HepG2 (cell line): Measurements from ENCODE around the gene TRIM15. TPM values are rescaled to one million over a fixed set of nuclear protein-coding genes. Genes with fewer than 3 reads are reported as not detected.

ENCODE experiments used
- CTCF ChIP-seq: sonication (generic); formaldehyde crosslinking; IDR thresholded peaks from 2 replicates; pipeline ENCODE4 v1.5.0; 2020; ENCODE audit warnings: mild to moderate bottlenecking, missing genetic modification reagents, moderate library complexity
- DDIT3 ChIP-seq: sonication (generic); formaldehyde crosslinking; IDR thresholded peaks from 2 replicates; pipeline ENCODE4 v1.4.0; 2020; ENCODE audit warnings: mild to moderate bottlenecking, missing genetic modification reagents
- ERF ChIP-seq: IDR thresholded peaks from 2 replicates; pipeline ENCODE4 v1.6.1; 2018; ENCODE audit warnings: missing biosample characterization, missing genetic modification reagents
- FOSL2 ChIP-seq: sonication (generic); formaldehyde crosslinking; IDR thresholded peaks from 2 replicates; pipeline ENCODE4 v1.4.0; 2020; ENCODE audit warnings: missing genetic modification reagents
- FOXA3 ChIP-seq: IDR thresholded peaks from 2 replicates; pipeline ENCODE4 v1.6.1; 2016; ENCODE audit warnings: missing genetic modification reagents, missing compliant biosample characterization
- HDAC6 ChIP-seq: fragments of 200-600 bp; sonication (generic); IDR thresholded peaks from 2 replicates; pipeline ENCODE4 v1.7.0; 2017; ENCODE audit warnings: mild to moderate bottlenecking, antibody characterized with exemption, low read length, low read depth
- PLSCR1 ChIP-seq: sonication (generic); formaldehyde crosslinking; IDR thresholded peaks from 2 replicates; pipeline ENCODE4 v1.5.0; 2020; ENCODE audit warnings: missing genetic modification reagents, mild to moderate bottlenecking, borderline replicate concordance
- POLR2AphosphoS5 ChIP-seq: IDR thresholded peaks from 2 replicates; pipeline ENCODE4 v1.6.1; 2012; ENCODE audit warnings: low read depth, low read length
- SP4 ChIP-seq: sonication (generic); formaldehyde crosslinking; IDR thresholded peaks from 2 replicates; pipeline ENCODE4 v1.8.1; 2023; ENCODE audit warnings: mild to moderate bottlenecking, missing genetic modification reagents
- SP5 ChIP-seq: IDR thresholded peaks from 2 replicates; pipeline ENCODE4 v1.6.1; 2016; ENCODE audit warnings: low read depth, borderline replicate concordance
- TBL1XR1 ChIP-seq: fragments of 150-350 bp; IDR thresholded peaks from 2 replicates; pipeline ENCODE4 v1.6.1; 2014; ENCODE audit warnings: borderline replicate concordance, low read length; ENCODE audit not compliant: partially characterized antibody
- TRIM22 ChIP-seq: fragments of 450-650 bp; IDR thresholded peaks from 2 replicates; pipeline ENCODE4 v1.6.1; 2017
- ZNF143 ChIP-seq: sonication (generic); formaldehyde crosslinking; IDR thresholded peaks from 2 replicates; pipeline ENCODE4 v1.4.0; 2020; ENCODE audit warnings: missing genetic modification reagents
- ZNF281 ChIP-seq: sonication (generic); formaldehyde crosslinking; IDR thresholded peaks from 2 replicates; pipeline ENCODE4 v1.4.0; 2020; ENCODE audit warnings: missing genetic modification reagents, borderline replicate concordance
- ZNF496 ChIP-seq: sonication (generic); formaldehyde crosslinking; IDR thresholded peaks from 2 replicates; pipeline ENCODE4 v1.8.1; 2023; ENCODE audit warnings: mild to moderate bottlenecking, moderate library complexity, missing genetic modification reagents; ENCODE audit not compliant: insufficient replicate concordance
- ZNF563 ChIP-seq: sonication (generic); formaldehyde crosslinking; IDR thresholded peaks from 2 replicates; pipeline ENCODE4 v1.8.0; 2022; ENCODE audit warnings: mild to moderate bottlenecking, moderate library complexity, missing genetic modification reagents
- ZNF772 ChIP-seq: sonication (generic); formaldehyde crosslinking; IDR thresholded peaks from 2 replicates; pipeline ENCODE4 v1.5.0; 2020; ENCODE audit warnings: mild to moderate bottlenecking, missing genetic modification reagents
- ZNF781 ChIP-seq: sonication (generic); formaldehyde crosslinking; IDR thresholded peaks from 2 replicates; pipeline ENCODE4 v1.5.1; 2020; ENCODE audit warnings: borderline replicate concordance, mild to moderate bottlenecking, missing genetic modification reagents; ENCODE audit errors: not compliant biosample characterization
- polyA plus RNA-seq, 8 experiments: library from polyadenylated mRNA; depleted of rRNA in 3 of 8; stranded (reverse) in 7 of 8; unstranded in 1 of 8; fragments of >200 nt; fragmentation: Illumina TruSeq in 4 of 8; extraction: Trizol in 4 of 8; gene quantifications; 2 replicates each; pipeline versions ENCODE4 v1.2.1 to v1.2.3, GENCODE V29; 2011 to 2016; ENCODE audit warnings: low read depth in 4 of 8, missing spikeins in 1 of 8, mixed read lengths in 1 of 8; ENCODE audit not compliant: insufficient read depth in 1 of 8
- total RNA-seq, 5 experiments: library from RNA; depleted of rRNA; stranded (reverse); fragments of >200 nt; fragmentation: Illumina TruSeq; extraction: Trizol; gene quantifications; 2 replicates each; pipeline ENCODE4 v1.2.3, GENCODE V29; 2016; ENCODE audit warnings: low read depth in 1 of 5

Gene TRIM15
- total and polyA plus RNA-seq, 2 of the 13 experiments (the other 11 are each of a cell fraction or from before 2014, with no cell fraction given) = 35.1 to 38.2 TPM

GRCh38 chr6:30156262-30156599 lies 7.1 kb upstream of the TRIM15 start (continued):
- TF ChIP-seq ZNF772 (CRISPR knock-in tag) (no peak), SP5 (CRISPR knock-in tag) (no peak), ZNF496 (CRISPR knock-in tag) (no peak), TBL1XR1 (no peak), PLSCR1 (CRISPR knock-in tag) (no peak), FOXA3 (CRISPR knock-in tag) (no peak), SP4 (CRISPR knock-in tag) (no peak), ZNF281 (CRISPR knock-in tag) (peak; percentile 59; the same call in 1 of the 2 replicates), ZNF563 (no peak), TRIM22 (no peak), ZNF143 (CRISPR knock-in tag) (peak; percentile 50; the same call in 1 of the 2 replicates), FOSL2 (peak; percentile 27; the same call in 1 of the 2 replicates), ZNF781 (CRISPR knock-in tag) (no peak), DDIT3 (CRISPR knock-in tag) (no peak), POLR2AphosphoS5 (no peak), HDAC6 (no peak), CTCF (CRISPR knock-in tag) (no peak), ERF (CRISPR knock-in tag) (no peak)
